GM19455 (cell line): ENCODE measurements around the gene MIPOL1.
"Not testable (repeated sequence)": the region's sequence is repeated elsewhere in the genome, so short reads cannot be mapped to it uniquely, and the experiment has no call there.

Experiments used
- ATAC-seq: cut with Tn5 transposase; IDR thresholded peaks from one replicate; pipeline ENCODE4 v1.9.1; 2021; ENCODE audit not compliant: unreplicated experiment

MIPOL1 gene

GRCh38 chr14:37186865-37187264 is 10.9 kb upstream of the MIPOL1 start:
- no peak for ATAC-seq

GRCh38 chr14:37187294-37187693 is 10.4 kb upstream of the MIPOL1 start:
- ATAC-seq = no peak

- not testable (repeated sequence) for ATAC-seq
These were observed 9.7 kb upstream of the MIPOL1 start for GRCh38 chr14:37187840-37188577.

- ATAC-seq = not testable (repeated sequence)
These were observed 8.0 kb upstream of the MIPOL1 start for GRCh38 chr14:37189733-37190132.

GRCh38 chr14:37194698-37195097 is 3.0 kb upstream of the MIPOL1 start:
- no peak for ATAC-seq

GRCh38 chr14:37195327-37195726 is 2.4 kb upstream of the MIPOL1 start:
- no peak for ATAC-seq

- no peak for ATAC-seq
These were observed 925 bp upstream of the MIPOL1 start for GRCh38 chr14:37196604-37197420.

GRCh38 chr14:37198273-37198598 is 499 bp downstream of the MIPOL1 start:
- no peak for ATAC-seq

GRCh38 chr14:37198907-37199306 is 1.2 kb downstream of the MIPOL1 start:
- ATAC-seq = no peak

DNA sequence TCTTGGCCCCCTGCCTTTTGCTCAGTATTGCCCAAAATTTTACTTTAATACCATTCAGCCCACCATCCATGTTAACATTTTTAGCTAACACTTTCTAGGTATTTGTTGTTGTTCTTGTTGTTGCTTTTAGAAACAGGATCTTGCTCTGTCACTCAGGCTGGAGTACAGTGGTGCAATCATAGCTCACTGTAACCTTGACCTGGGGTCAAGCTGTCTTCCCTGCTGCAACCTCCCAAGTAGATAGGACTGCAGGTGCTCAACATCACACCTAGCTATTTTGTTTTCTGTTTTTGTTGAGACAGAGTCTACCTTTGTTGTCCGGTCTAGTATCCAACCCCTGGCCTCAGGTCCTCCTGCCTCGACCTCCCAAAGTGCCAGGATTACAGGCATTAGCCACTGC is 4.0 kb downstream of the MIPOL1 start:
- no peak for ATAC-seq

GRCh38 chr14:37202265-37202664 is 4.5 kb downstream of the MIPOL1 start:
- no peak for ATAC-seq

GRCh38 chr14:37202812-37203211 is 5.1 kb downstream of the MIPOL1 start:
- ATAC-seq = no peak

- no peak for ATAC-seq
These were observed 5.7 kb downstream of the MIPOL1 start for GRCh38 chr14:37203423-37203822.

DNA sequence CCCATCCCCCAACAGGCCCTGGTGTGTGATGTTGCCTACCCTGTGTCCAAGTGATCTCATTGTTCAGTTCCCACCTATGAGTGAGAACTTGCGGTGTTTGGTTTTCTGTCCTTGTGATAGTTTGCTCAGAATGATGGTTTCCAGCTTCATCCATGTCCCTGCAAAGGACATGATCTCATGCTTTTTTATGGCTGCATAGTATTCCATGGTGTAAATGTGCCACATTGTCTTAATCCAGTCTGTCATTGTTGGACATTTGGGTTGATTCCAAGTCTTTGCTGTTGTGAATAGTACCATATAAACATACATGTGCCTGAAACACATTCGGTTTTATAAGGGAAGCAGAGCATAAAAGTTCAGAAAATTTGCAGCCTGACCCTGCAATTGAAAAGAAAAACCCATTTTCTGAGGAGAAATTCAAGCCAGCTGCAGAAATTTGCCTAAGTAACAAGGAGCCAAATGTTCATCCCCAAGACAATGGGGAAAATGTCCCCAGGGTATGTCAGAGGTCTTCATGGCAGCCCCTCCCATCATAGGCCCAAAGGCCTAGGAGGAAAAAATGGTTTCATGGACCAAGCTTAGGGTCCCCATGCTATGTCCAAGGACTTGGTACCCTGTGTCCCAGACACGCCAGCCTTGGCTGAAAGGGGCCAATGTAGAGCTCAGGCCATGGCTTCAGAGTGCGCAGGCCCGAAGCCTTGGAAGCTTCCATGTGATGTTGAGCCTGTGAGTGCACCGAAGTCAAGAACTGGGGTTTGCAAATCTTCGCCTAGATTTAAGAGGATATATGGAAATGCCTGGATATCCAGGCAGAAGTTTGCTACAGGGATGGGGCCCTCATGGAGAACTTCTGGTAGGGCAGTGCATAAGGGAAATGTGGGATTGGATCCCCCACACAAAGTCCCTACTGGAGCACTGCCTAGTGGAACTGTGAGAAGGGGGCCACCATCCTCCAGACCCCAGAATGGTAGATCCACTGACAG is 8.2 kb downstream of the MIPOL1 start:
- ATAC-seq = not testable (repeated sequence)

GRCh38 chr14:37209617-37210016 is 11.9 kb downstream of the MIPOL1 start:
- ATAC-seq = not testable (repeated sequence)

DNA sequence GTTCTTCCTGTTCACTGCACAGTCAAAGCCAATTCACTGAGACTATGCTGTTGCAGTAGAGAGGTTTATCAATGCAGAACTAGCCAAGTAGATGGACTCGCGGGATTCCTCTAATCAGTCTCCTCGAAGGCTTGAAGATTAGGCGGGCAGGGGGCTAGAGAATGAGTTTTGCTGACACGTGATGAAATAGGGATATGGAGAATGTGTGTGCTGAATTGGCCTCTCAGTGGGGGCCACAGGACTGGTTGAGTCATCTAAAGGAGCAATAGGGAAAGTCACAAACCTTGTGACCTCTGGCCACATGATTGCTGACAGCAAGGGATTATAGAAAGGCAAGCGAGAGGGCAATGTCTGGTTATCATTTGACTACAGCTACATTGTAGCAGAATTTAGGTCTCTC is 12.7 kb downstream of the MIPOL1 start:
- ATAC-seq = no peak

- ATAC-seq = no peak
These were observed 15.3 kb downstream of the MIPOL1 start for GRCh38 chr14:37213016-37213415.

GRCh38 chr14:37215345-37215744 is 17.6 kb downstream of the MIPOL1 start:
- no peak for ATAC-seq

GRCh38 chr14:37221073-37221472 is 23.3 kb downstream of the MIPOL1 start:
- no peak for ATAC-seq

GRCh38 chr14:37223947-37224474 is 26.3 kb downstream of the MIPOL1 start:
- ATAC-seq = no peak

DNA sequence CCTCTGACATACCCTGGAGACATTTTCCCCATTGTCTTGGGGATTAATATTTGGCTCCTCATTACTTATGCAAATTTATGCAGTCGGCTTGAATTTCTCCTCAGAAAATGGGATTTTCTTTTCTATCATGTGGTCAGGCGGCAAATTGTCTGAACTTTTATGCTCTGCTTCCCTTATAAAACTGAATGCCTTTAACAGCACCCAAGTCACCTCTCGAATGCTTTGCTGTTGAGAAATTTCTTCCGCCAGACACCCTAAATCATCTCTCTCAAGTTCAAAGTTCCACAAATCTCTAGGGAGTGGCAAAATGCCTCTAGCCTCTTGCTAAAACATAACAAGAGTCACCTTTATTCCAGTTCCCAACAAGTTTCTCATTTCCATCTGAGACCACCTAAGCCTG is 27.9 kb downstream of the MIPOL1 start:
- ATAC-seq = not testable (repeated sequence)
